CD4-positive, alpha-beta T cell treated with Interleukin-21 for 1 hour (primary cell): Measurements from ENCODE around the gene TXNDC15.
"Not testable (repeated sequence)": the region's sequence is repeated elsewhere in the genome, so short reads cannot be mapped to it uniquely, and the experiment has no call there.

Experiments used
- DNase-seq: peaks from one replicate; pipeline ENCODE4 v3.0.0-alpha.2; 2020

Gene TXNDC15

GRCh38 chr5:134873987-134874830 is at the start of gene TXNDC15:
TSS of gene TXNDC15 (plus strand) at chr5:134874371. CDS start at chr5:134874428, 57 bp downstream.
- peak; percentile 83 for DNase-seq

DNA sequence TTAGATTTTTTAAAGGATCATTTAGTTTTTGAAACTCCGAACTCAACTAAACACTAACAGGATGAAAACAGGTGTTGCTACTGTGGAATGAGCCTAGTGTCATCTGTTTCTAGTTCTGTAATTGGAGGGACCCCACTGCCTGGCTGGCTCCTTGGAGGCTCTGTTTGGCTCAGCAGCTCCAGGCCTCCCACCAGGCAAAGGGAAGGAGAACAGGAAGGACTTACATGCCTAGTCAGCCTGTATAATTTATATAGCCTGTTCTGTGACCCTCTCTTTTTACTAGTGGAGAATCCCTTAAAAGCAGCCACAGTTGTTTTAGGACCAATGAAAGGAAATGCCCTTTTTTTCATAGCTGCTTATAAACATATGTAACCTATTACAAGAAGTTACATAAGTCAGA is 49.5 kb upstream of the TXNDC15 start:
- no peak for DNase-seq

DNA sequence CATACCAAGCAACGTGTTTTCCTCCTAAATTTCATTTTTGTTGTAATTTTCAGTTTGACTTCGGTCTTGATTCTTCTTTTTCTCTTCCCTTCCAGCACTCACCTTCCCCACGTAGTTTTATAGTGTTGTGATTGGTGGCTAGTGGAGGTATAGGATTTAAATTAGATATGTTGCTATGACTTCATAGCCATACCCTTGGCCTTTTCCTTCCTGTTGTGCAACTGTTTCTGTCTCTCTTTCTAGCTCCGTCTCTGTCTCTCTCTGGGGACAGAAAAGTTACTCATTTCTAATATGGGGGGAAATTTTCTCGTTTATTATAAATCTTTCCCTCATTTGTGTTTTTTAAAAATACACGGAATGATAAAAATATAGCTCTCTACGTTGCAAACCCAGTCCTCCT is 49.0 kb upstream of the TXNDC15 start:
- no peak for DNase-seq

DNA sequence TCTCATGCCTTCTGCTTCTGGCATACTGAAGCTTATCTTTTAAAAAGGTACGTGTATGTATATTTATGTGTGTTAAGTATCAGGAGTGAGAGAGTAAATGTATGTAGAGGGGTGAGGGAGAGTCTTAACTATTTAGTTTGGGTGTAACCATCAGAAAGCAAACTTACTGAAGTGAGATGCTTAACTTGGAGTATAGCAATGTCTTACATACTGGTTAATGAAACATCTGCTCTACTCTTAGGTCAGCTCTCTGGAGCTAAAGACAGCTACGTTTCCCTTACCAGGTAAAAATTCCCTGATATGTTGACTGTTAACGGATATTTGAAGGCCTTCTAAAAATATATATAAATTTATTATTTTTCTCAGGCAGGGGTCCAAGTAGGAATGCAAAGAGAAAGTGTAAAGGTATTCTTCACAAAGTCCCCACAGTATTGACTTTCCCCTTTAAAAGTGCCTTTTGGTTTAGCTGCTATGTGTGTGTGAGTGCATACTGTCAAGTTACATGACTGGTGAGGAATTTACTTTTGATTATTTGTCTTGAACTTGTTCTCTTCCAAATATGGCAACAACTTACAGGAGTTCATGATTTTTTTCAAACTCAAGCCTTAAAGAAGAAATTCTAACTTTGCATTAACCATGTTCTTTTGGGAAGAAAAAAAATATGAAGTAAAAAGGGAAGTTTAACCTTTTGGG is 40.7 kb upstream of the TXNDC15 start:
- no peak for DNase-seq

DNA sequence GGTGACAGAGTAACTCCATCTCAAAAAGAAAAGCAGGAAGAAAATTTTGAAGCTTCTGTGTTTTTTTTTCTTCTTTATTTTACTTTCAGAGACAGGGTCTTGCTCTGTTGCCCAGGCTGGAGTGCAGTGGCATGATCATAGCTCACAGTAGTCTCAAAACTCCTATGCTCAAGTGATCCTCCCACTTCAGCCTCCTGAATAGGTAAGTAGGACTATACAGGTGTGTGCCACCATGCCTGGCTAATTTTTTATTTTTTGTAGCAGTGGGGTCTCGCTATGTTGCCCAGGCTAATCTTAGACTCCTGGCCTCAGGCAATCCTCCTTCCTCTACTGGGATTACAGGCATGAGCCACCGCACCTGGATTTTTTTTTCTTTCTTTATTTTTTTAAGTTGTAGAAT is 38.5 kb upstream of the TXNDC15 start:
- DNase-seq = no peak

DNA sequence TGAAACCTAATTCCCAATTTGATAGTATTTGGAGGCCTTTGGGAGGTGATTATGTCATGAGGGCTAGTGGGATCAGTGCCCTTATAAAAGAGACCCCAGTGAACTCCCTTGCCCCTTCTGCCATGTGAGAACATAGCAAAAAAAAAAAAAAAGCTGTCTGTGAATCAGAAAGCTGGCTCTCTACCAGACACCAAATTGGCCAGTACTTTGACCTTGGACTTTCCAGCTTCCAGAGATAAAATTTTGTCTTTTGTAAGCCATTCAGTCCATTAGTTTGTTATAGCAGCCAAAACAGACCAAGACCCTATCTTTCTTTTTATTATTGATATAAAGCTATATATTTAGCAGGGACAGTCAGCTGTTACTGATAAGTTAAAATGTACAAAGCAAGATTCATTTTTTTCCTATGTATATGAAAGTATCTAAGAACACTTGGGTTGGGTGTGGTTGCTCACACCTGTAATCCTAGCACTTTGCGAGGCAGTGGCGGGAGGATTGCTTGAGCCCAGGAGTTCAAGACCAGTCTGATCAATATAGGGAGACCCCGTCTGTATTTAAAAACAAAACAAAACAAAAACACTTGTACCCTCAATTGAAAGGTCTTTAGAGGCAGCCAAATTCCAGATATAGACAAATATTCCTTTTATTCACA is 36.5 kb upstream of the TXNDC15 start:
- no peak for DNase-seq

DNA sequence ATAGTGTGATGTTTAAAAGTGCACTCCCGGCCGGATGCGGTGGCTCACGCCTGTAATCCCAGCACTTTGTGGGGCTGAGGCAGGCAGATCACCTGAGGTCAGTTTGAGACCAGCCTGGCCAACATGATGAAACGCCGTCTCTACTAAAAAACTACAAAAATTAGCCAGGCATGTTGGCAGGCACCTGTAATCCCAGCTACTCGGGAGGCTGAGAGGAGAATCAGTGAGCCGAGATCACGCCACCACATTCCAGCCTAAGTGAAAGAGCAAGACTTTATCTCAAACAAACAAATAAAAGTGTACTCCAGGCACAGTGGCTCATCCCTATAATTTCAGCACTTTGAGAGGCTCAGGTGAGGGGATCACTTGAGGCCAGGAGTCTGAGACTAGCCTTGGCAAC is 35.8 kb upstream of the TXNDC15 start:
- DNase-seq = not testable (repeated sequence)

GRCh38 chr5:134840811-134841210 is 33.4 kb upstream of the TXNDC15 start:
- DNase-seq = no peak

DNA sequence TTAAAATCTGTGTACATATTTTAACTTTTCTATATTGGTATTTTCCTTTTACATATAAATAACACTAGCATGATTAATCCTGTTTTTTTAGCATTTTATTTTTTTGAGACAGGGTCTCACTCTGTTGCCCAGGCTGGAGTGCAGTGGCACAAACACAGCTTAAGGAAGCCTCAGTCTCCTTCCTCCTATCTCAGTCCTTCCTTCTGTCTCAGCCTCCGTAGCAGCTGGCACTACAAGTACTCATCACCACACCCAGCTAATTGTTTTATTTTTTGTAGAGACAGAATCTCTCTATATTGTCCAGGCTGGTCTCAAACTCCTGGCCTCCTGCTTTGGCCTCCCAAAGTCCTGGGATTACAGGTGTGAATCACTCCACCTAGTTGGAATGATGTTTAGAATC is 29.9 kb upstream of the TXNDC15 start:
- no peak for DNase-seq

GRCh38 chr5:134845335-134845851 is 28.8 kb upstream of the TXNDC15 start:
- DNase-seq = no peak

DNA sequence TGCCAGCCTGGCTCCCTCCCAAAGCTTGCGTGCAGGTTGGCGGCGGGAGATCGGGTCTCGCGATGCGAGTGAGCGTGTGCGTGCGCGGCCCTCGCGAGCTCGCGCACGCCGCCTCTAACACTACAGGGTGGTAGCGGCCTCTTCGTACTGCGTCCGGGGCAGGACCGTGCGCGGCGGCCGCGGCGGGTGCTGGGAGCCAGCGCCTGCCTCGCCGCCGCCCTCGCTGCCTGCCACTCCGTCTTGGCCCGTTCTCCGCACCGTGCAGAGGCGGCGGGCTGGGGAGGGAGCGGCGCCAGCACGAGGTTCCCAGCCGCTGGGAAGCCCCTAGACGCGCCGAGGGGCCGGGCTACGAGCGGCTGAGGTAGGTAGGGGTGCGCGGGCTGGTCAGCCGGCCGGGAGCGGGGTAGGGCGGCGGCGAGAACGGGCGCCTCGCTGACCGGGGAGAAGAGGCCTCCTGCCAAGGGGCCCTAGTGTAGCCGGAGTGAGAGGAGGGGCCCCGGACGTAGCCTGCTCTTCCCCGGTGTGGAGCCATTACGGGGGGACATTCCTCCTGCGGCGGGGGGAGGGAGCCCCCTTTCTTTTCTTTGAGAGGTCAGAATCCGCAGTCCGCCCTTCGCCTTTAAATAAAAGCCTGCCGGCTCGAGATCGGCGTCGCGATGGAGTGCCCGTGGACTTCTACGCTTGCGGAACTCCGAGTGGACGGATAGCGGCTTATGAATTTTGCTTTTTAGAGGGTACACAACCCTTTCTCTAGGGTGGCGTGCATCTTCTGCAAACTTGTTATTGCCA is 28.1 kb upstream of the TXNDC15 start, which contains the start of gene C5orf24:
TSS of gene C5orf24 (plus strand) at position 117 of the 789 bp plus-strand sequence. CDS start 8,933 bp downstream, outside the sequence.
- DNase-seq = peak; percentile 93

DNA sequence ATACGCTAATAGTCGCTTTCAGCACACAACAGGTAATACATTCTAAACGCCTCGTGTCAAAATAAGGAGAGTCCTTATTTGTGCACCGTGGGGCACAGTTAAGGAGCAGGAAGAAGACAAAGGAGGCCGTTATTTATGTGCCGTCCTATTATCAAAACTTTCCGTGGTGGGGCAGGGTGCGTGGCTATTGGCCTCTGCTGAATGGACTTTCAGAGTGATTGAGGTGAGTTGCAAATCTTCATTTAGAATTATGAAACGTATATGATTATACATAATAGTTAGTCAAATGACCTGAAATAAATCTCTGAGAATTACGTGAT is 27.6 kb upstream of the TXNDC15 start:
- DNase-seq = no peak

GRCh38 chr5:134849434-134849933 is 24.7 kb upstream of the TXNDC15 start:
- DNase-seq = not testable (repeated sequence)

DNA sequence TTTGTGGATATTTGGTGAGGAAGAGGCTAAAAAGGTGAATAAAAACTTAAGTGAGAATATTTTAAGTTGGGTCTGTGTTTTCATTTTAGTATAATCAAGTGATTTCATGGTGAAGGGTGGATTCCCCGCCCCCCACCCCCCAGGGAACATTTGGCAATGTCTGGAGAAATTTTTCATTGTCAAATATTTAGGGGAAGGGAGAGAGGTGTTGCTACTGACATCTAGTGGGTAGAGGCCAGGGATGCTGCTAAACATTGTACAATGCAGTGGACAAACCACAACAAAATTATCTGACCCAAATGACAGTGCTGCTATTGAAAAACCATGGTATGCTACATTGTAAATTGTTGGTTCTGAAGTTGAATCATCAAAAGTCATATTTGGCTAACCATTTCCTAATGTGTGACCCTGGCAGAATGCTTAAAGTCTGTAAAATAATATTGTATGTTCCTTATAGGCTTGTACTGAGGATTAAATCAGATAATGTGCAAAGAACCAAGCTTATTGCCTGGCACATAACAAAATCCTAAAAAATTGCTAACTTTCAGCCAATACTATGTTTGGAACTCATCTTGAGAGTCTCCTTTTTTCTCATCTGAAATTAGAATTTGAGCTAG is 22.8 kb upstream of the TXNDC15 start:
- DNase-seq = peak; percentile 11

GRCh38 chr5:134856465-134856864 is 17.7 kb upstream of the TXNDC15 start:
- not testable (repeated sequence) for DNase-seq

- DNase-seq = no peak
Measured at GRCh38 chr5:134857401-134857800, 16.8 kb upstream of the TXNDC15 start.

DNA sequence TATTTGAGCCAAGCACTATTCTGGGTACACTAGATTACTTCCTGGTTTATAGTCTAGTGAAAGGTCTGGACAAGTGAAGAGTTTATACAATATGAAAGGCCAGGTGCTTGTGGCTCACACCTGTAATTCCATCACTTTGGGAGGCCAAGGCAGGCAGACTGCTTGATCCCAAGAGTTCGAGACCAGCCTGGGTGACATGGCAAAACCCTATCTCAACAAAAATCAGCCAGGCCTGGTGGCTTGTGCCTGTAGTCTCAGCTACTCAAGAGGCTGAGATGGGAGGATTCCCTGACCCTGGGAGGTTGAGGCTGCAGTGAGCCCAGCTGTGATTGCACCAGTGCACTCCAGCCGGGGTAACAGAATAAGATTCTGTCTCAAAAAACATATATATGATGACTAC is 9.5 kb upstream of the TXNDC15 start:
- DNase-seq = no peak

DNA sequence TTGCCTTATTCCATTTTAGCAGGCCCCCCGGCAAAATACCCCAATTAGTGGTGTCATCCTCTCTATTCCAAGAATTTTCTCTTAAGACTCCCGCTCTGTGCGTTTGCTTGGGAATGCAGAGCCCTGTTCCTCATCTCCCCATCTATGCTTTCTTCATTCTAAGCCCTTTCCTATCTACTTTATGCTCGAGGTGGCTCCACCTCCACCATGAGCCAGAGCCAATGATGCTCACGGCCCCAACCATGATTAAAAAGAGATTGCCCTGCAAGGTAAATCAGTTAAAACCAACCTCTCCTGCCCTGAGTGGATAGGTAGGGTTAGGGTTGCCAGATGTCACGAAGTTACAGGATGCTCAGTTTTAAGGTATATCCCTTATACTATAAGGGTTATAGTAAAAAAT is 677 bp upstream of the TXNDC15 start:
- DNase-seq = peak; percentile 23

DNA sequence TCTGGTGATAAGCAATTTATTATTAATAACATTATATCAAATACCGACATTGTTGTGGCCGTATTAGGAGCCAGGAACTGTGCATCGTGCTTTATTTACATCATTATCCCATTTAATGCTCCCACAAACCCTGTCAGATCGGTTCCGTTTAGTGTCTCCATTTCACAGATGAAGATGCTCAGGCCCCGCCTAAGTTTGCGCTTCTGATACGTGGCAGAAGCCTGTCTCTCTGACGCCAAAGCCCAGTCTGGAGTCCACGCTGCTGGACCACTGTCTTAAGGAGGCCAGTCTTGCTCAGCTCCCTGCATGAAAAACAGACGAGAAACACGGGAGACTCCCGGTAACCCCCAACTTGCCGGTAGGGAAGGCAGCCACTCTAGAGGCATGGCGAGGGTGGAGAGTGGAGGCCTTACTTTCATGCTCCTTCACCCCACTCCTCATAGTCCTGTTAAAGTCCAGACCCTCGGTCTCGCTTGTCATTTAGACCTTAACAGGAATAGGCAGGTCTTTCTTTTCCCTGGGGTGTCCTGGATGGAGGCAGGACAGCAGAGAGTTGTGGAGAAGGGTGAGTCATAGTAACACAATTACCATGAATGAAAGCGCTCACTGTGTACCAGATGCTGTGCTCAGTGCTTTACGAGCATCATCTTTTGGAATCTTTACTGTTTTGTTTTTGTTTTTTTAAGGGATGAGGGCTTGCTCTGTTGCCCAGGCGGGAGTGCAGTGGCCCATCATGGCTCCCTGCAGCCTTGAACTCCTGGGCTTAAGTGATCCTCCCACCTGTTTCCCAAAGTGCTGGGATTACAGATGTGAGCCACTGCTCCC is 872 bp downstream of the TXNDC15 start:
- DNase-seq = peak; percentile 36

DNA sequence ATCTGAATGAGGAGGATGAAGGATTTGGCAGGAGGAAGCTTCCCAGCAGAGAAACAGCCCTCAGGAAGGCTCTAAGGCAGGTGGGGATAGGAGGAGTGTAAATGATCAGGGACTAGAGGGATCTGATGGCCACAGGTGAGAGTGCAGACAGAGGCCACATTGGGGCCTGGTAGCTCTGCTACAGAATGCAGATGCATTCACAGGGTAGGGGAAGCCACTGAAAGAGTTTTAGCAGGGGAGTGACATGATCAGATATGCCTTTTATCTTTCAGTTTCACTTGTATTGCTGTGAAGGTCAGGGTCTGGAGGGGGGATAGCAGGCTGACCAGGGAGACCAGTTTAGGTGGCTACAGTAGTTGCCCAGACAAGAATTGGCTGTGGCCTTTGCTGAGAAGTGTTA is 3.0 kb downstream of the TXNDC15 start:
- DNase-seq = no peak

- no peak for DNase-seq
Measured at GRCh38 chr5:134878403-134878802, 4.2 kb downstream of the TXNDC15 start.
